ENCODE results near the gene DNAJB8. TPM values are rescaled to one million over a fixed set of nuclear protein-coding genes. Genes with fewer than 3 reads are reported as not detected.

The DNAJB8 gene
- total RNA-seq, 4 donors from 2014 or later, result not detected

DNA sequence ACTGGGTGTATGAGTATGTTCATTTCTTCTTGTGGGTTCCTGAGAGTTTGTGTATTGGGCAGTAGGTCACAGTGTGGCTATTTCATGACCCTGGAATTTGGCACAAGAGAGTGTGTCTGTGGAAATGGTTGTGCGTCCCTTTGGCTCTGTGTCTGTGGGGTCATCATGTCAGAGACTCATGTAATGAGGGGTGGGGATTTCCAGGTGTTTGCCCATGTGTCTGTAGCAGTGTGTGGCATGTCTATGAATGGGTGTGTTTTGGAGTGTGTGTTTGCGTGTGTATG lies 27.6 kb upstream of the DNAJB8 start:
- peaks cover 20% of the 10 kb centered on the region for H3K27me3 ChIP-seq
- TF ChIP-seq POLR2A (IDR thresholded peaks at IDR 0.05), result no peak
- TF ChIP-seq, protein P1, sequence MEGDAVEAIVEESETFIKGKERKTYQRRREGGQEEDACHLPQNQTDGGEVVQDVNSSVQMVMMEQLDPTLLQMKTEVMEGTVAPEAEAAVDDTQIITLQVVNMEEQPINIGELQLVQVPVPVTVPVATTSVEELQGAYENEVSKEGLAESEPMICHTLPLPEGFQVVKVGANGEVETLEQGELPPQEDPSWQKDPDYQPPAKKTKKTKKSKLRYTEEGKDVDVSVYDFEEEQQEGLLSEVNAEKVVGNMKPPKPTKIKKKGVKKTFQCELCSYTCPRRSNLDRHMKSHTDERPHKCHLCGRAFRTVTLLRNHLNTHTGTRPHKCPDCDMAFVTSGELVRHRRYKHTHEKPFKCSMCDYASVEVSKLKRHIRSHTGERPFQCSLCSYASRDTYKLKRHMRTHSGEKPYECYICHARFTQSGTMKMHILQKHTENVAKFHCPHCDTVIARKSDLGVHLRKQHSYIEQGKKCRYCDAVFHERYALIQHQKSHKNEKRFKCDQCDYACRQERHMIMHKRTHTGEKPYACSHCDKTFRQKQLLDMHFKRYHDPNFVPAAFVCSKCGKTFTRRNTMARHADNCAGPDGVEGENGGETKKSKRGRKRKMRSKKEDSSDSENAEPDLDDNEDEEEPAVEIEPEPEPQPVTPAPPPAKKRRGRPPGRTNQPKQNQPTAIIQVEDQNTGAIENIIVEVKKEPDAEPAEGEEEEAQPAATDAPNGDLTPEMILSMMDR (IDR thresholded peaks at IDR 0.05), result no peak
- no peak overlapping the region for H3K27ac ChIP-seq
- no peak overlapping the region for H3K4me3 ChIP-seq (replicated peaks in 1 of 3)
- DNase-seq, result no peak
- H3K36me3 ChIP-seq, result no peaks in the 10 kb centered on the region
- no peaks in the 10 kb centered on the region for H3K9me3 ChIP-seq
- WGBS, 2 donors, result 57 to 76% methylated on average over 2 of the region's 2 CpGs
- H3K4me1 ChIP-seq, result peaks cover 6 to 40% of the 10 kb centered on the region in 2 donors
- intact Hi-C loops (cut with DNase I), result no loop called here

- Histone ChIP-seq H3K27me3 (peaks cover 25% of the 10 kb centered on the region), H3K9me3 (no peaks in the 10 kb centered on the region), H3K27ac (no peak overlapping the region), H3K4me3 (replicated peaks in 1 of 3) (no peak overlapping the region), H3K4me1 (peaks cover 11 to 45% of the 10 kb centered on the region in 2 donors), H3K36me3 (no peaks in the 10 kb centered on the region)
- 14 to 56% methylated on average over 9 to 10 of the region's 13 CpGs for WGBS, 2 donors
- intact Hi-C loops (cut with DNase I), result no loop called here
- no peak for DNase-seq
- TF ChIP-seq POLR2A (IDR thresholded peaks at IDR 0.05), result no peak
Observed at GRCh38 chr3:128493570-128494366, 27.1 kb upstream of the DNAJB8 start.

GRCh38 chr3:128492671-128493569 lies 26.2 kb upstream of the DNAJB8 start, which contains the start of gene GATA2:
TSS of gene GATA2 (minus strand) at chr3:128493201. CDS start at chr3:128487031, 6,170 bp downstream.
- intact Hi-C loops (cut with DNase I), result no loop called here
- H3K27me3 ChIP-seq, result peaks cover 33% of the 10 kb centered on the region
- TF ChIP-seq, protein P1 (IDR thresholded peaks at IDR 0.05), result no peak
- no peak for TF ChIP-seq POLR2A (IDR thresholded peaks at IDR 0.05)
- H3K36me3 ChIP-seq, result no peaks in the 10 kb centered on the region
- WGBS, 2 donors, result 21 to 34% methylated on average over 30 to 56 of the region's 78 CpGs
- H3K4me1 ChIP-seq, result peaks cover 19 to 50% of the 10 kb centered on the region in 2 donors
- no peaks in the 10 kb centered on the region for H3K9me3 ChIP-seq
- H3K4me3 ChIP-seq (replicated peaks in 1 of 3), result no peak within 1 kb of the TSS
- H3K27ac ChIP-seq, result no peak within 1 kb of the TSS
- no peak for DNase-seq

DNA sequence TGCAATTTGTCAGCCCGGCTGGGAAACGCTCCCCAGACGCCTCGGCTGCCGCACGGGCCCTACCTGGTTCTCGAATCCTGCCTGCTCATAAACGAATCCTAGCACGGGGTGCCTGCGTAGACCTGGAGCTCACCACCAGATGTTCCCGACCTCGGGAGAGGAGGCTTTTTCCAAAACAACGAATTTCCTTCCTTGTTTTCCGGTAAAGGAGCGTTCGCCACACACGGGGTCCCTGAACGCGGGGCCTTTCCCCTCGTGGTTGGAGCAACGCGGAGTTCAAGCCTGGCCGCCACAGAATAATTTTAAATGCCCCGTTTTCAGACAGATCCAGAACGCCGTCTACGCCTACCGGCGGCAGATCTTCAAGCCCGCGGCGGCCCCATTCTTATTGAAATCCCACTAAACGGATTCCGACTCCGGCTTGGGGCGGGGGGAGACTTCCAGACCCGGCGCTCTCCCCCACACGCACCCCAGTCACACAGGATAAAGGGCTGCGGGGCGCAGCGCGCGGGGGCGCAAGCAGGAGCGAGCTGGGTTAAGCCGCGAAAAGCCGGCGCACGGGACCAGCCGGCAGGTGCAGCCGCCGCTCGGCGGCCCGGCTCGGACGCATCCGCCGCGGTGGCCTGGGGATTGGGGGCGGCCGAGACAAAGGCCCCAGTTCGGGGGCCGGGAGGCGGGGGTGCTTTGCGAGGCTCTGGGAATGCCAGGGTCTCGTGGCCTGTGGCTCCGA lies 25.4 kb upstream of the DNAJB8 start:
- peaks cover 22 to 50% of the 10 kb centered on the region in 2 donors for H3K4me1 ChIP-seq
- intact Hi-C loops (cut with DNase I), result no loop called here
- no peak for DNase-seq
- 19 to 27% methylated on average over 35 to 42 of the region's 70 CpGs for WGBS, 2 donors
- H3K36me3 ChIP-seq, result no peaks in the 10 kb centered on the region
- peaks cover 40% of the 10 kb centered on the region for H3K27me3 ChIP-seq
- no peak overlapping the region for H3K27ac ChIP-seq
- no peak for TF ChIP-seq POLR2A (IDR thresholded peaks at IDR 0.05)
- TF ChIP-seq, protein P1 (IDR thresholded peaks at IDR 0.05), result no peak
- H3K9me3 ChIP-seq, result no peaks in the 10 kb centered on the region
- no peak overlapping the region for H3K4me3 ChIP-seq (replicated peaks in 1 of 3)

DNA sequence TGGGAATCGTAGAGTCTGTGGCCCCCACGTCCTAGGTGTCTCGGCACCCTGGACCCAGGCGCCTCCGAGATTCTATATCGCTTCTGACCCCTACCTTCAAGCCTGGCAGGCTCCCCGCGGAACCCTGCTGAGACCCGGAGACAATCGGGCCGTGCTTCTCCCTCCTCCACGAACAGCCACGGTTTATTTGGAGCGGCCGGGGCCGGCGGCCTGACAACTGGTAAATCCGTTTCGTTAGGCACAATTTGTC lies 24.9 kb upstream of the DNAJB8 start:
- Histone ChIP-seq H3K27me3 (peaks cover 45% of the 10 kb centered on the region), H3K4me1 (peaks cover 21 to 50% of the 10 kb centered on the region in 2 donors), H3K27ac (no peak overlapping the region), H3K36me3 (no peaks in the 10 kb centered on the region), H3K9me3 (no peaks in the 10 kb centered on the region), H3K4me3 (replicated peaks in 1 of 3) (no peak overlapping the region)
- no peak for DNase-seq
- intact Hi-C loops (cut with DNase I), result no loop called here
- 28 to 36% methylated on average over 19 of the region's 19 CpGs for WGBS, 2 donors
- TF ChIP-seq, protein P1 (IDR thresholded peaks at IDR 0.05), result no peak
- TF ChIP-seq POLR2A (IDR thresholded peaks at IDR 0.05), result no peak
